PC-3 (cell line): ENCODE results near the gene ARMC7. TPM values are rescaled to one million over a fixed set of nuclear protein-coding genes. Genes with fewer than 3 reads are reported as not detected.
A peak's percentile ranks its signal among the peaks of the same experiment; 100 is the strongest.
"Not testable (repeated sequence)": the region's sequence is repeated elsewhere in the genome, so short reads cannot be mapped to it uniquely, and the experiment has no call there.

ENCODE experiments used
- ATAC-seq: fragments of 200-7000 bp; cut with Tn5 transposase; 2 replicates; pipeline ENCODE4 v1.9.1; 2020; ENCODE audit warnings: mild to moderate bottlenecking, moderate library complexity
- BruUV-seq: library from RNA; stranded (reverse); fragments of 400-500 nt; replicated peaks from 2 replicates; lab custom pipeline; 2021; lab: Mats Ljungman, UMichigan
- CTCF ChIA-PET: fragments of 300-600 bp; sonication (Branson Sonifier 250); formaldehyde crosslinking; loops from one replicate; lab custom pipeline; 2022; ENCODE audit warnings: antibody characterized with exemption; lab: Charles Lee
- POLR2A ChIA-PET: fragments of 300-600 bp; sonication (Branson Sonifier 250); formaldehyde crosslinking; loops from one replicate; lab custom pipeline; 2022; ENCODE audit warnings: antibody characterized with exemption; ENCODE audit not compliant: unreplicated experiment; lab: Charles Lee
- DNase-seq: peaks from one replicate; pipeline ENCODE4 v3.0.0-alpha.2; 2015
- H2AFZ ChIP-seq: fragments of 300-600 bp; sonication (generic); 2 replicates; pipeline ENCODE4 v1.6.0; 2016; ENCODE audit warnings: antibody characterized with exemption, low read length
- H3F3A ChIP-seq: fragments of 300-600 bp; sonication (generic); one replicate; pipeline ENCODE4 v1.6.0; 2017; ENCODE audit warnings: antibody characterized with exemption, low read length, control low read depth, mild to moderate bottlenecking; ENCODE audit not compliant: unreplicated experiment
- H3K27ac ChIP-seq: fragments of 300-600 bp; sonication (generic); 2 replicates; pipeline ENCODE4 v1.5.1; 2016; ENCODE audit warnings: mild to moderate bottlenecking, low read length
- H3K27me3 ChIP-seq: fragments of 300-600 bp; sonication (generic); 2 replicates; pipeline ENCODE4 v1.6.1; 2016; ENCODE audit warnings: low read length, mixed read lengths
- H3K36me3 ChIP-seq: fragments of 300-600 bp; sonication (generic); 2 replicates; pipeline ENCODE4 v1.6.1; 2016; ENCODE audit warnings: low read depth, mixed run types, low read length, mixed read lengths
- H3K4me1 ChIP-seq: fragments of 300-600 bp; sonication (generic); 2 replicates; pipeline ENCODE4 v1.5.1; 2016; ENCODE audit warnings: low read length; ENCODE audit not compliant: insufficient read depth
- H3K4me2 ChIP-seq: fragments of 300-600 bp; sonication (generic); 2 replicates; pipeline ENCODE4 v1.6.0; 2016; ENCODE audit warnings: low read length
- H3K4me3 ChIP-seq: fragments of 300-600 bp; sonication (generic); 2 replicates; pipeline ENCODE4 v1.5.1; 2016; ENCODE audit warnings: mild to moderate bottlenecking, low read length, mixed read lengths
- H3K79me2 ChIP-seq: fragments of 300-600 bp; sonication (generic); 2 replicates; pipeline ENCODE4 v1.6.1; 2017; ENCODE audit warnings: low read length, mixed read lengths
- H3K9ac ChIP-seq: fragments of 300-600 bp; sonication (generic); 2 replicates; pipeline ENCODE4 v1.6.0; 2016; ENCODE audit warnings: mild to moderate bottlenecking, low read length
- H3K9me2 ChIP-seq: fragments of 300-600 bp; sonication (generic); replicated peaks from 2 replicates; pipeline ENCODE4 v1.6.1; 2016; ENCODE audit warnings: mixed run types, low read length, mixed read lengths
- H3K9me3 ChIP-seq: fragments of 300-600 bp; sonication (generic); 2 replicates; pipeline ENCODE4 v1.6.1; 2016; ENCODE audit warnings: low read length, mixed read lengths
- H4K20me1 ChIP-seq: fragments of 300-600 bp; sonication (generic); 2 replicates; pipeline ENCODE4 v1.6.1; 2016; ENCODE audit warnings: low read length, mixed read lengths
- CTCF ChIP-seq: fragments of 300-600 bp; sonication (generic); conservative IDR thresholded peaks from 2 replicates; pipeline ENCODE4 v1.5.1; 2017; ENCODE audit warnings: antibody characterized with exemption, low read depth, mild to moderate bottlenecking, low read length
- EZH2 ChIP-seq: fragments of 300-600 bp; sonication (generic); IDR thresholded peaks from one replicate; pipeline ENCODE4 v1.6.1; 2017; ENCODE audit warnings: antibody characterized with exemption, mild to moderate bottlenecking, low read length; ENCODE audit not compliant: unreplicated experiment
- EZH2phosphoT487 ChIP-seq: fragments of 300-600 bp; sonication (generic); IDR thresholded peaks from 2 replicates; pipeline ENCODE4 v1.6.1; 2018; ENCODE audit warnings: mild to moderate bottlenecking, antibody characterized with exemption, low read length, borderline replicate concordance
- intact Hi-C: fragments of 100-400 bp; cut with micrococcal nuclease; formaldehyde crosslinking; loops from 2 replicates; pipeline ENCODE4 v1.9.0; 2023
- total RNA-seq: library from RNA; depleted of rRNA; stranded (reverse); fragments of >200 nt; gene quantifications from 2 replicates; pipeline ENCODE4 v1.2.3, GENCODE V29; 2014

The ARMC7 gene
- total RNA-seq, 1 experiment from 2014 or later: 17.0 TPM

- ATAC-seq: no peak
- Histone ChIP-seq H3K79me2 (peaks cover 14% of the 10 kb centered on the region), H4K20me1 (no peaks in the 10 kb centered on the region), H3K27ac (peak overlapping the region; percentile 96), H2AFZ (no peak overlapping the region), H3K36me3 (peaks cover 10% of the 10 kb centered on the region; the same call in 1 of the 2 replicates), H3F3A (peaks cover 24% of the 10 kb centered on the region), H3K27me3 (no peaks in the 10 kb centered on the region), H3K4me3 (peak overlapping the region; percentile 16; the same call in 1 of the 2 replicates), H3K9me2 (no peaks in the 10 kb centered on the region), H3K4me2 (peak overlapping the region; percentile 68), H3K9me3 (no peaks in the 10 kb centered on the region), H3K9ac (peak overlapping the region; percentile 76), H3K4me1 (peaks cover 41% of the 10 kb centered on the region)
- CTCF ChIA-PET: interaction anchor here (1.6 kb wide), 1 partner anchor 41 kb away, joined by 7 read pairs; no protein-coding TSS in a partner anchor
- DNase-seq: no peak
- BruUV-seq: no TSS peak
- POLR2A ChIA-PET: interaction anchor here (0.6 kb wide), 1 partner anchor 237 kb away, joined by 3 read pairs; the partner anchor contains the start of gene USH1G
- TF ChIP-seq EZH2 (no peak), CTCF (no peak), EZH2phosphoT487 (no peak)
- intact Hi-C loops: no loop called here
Observed at GRCh38 chr17:75160211-75160610, 50.4 kb downstream of the ARMC7 start.

- no peak for TF ChIP-seq EZH2
- no peak for TF ChIP-seq EZH2phosphoT487
- no peak for TF ChIP-seq CTCF
- POLR2A ChIA-PET: no interaction called here
- no peak overlapping the region for H2AFZ ChIP-seq
- CTCF ChIA-PET: no interaction called here
- peaks cover 24% of the 10 kb centered on the region for H3F3A ChIP-seq
- no peak overlapping the region for H3K4me2 ChIP-seq
- H3K36me3 ChIP-seq: peaks cover 22% of the 10 kb centered on the region
- intact Hi-C loops: no loop called here
- no TSS peak for BruUV-seq
- DNase-seq: no peak
- no peak for ATAC-seq
- H3K9me3 ChIP-seq: no peaks in the 10 kb centered on the region
- peaks cover 25% of the 10 kb centered on the region for H3K4me1 ChIP-seq
- no peak overlapping the region for H3K9ac ChIP-seq
- no peak overlapping the region for H3K27ac ChIP-seq
- H3K4me3 ChIP-seq: no peak overlapping the region
- H3K9me2 ChIP-seq: no peaks in the 10 kb centered on the region
- no peaks in the 10 kb centered on the region for H4K20me1 ChIP-seq
- peaks cover 13% of the 10 kb centered on the region; the same call in 1 of the 2 replicates for H3K79me2 ChIP-seq
- no peaks in the 10 kb centered on the region for H3K27me3 ChIP-seq
Observed at GRCh38 chr17:75163074-75163473, 53.3 kb downstream of the ARMC7 start.

- H4K20me1 ChIP-seq, intact Hi-C loops, BruUV-seq: not testable (repeated sequence)
Observed at GRCh38 chr17:75164606-75165005, 54.8 kb downstream of the ARMC7 start.

More at GRCh38 chr17:75164606-75165005, 54.8 kb downstream of the ARMC7 start:
- not testable (repeated sequence) for H3K27me3 ChIP-seq, H3K4me3 ChIP-seq, H3K9me3 ChIP-seq, DNase-seq, H3K9me2 ChIP-seq, H3K27ac ChIP-seq, ATAC-seq, H3K9ac ChIP-seq, H2AFZ ChIP-seq, H3K4me2 ChIP-seq
- peaks cover 12% of the 10 kb centered on the region for H3F3A ChIP-seq
- ChIA-PET CTCF (interaction anchor here (0.6 kb wide), 2 partner anchors 132 to 133 kb away, joined by 3 to 13 read pairs; no protein-coding TSS in a partner anchor), POLR2A (interaction anchor here (0.6 kb wide), 1 partner anchor 74 kb away, joined by 5 read pairs; no protein-coding TSS in a partner anchor)
- H3K4me1 ChIP-seq: peaks cover 12% of the 10 kb centered on the region
- H3K79me2 ChIP-seq: peaks cover 23% of the 10 kb centered on the region
- H3K36me3 ChIP-seq: peaks cover 31% of the 10 kb centered on the region
